A549 (cell line): ENCODE data around the gene CSNK2A1. TPM values are rescaled to one million over a fixed set of nuclear protein-coding genes. Genes with fewer than 3 reads are reported as not detected.

Experiments used
- ATAC-seq, 2 experiments: fragments of 200-7000 bp in 1 of 2; fragments of >200 bp in 1 of 2; cut with Nextera tagmentation in 1 of 2; cut with Tn5 transposase in 1 of 2; 3 replicates each; pipeline versions ENCODE4 v1.8.0 to v1.9.1; 2018 to 2020; ENCODE audit warnings: mild to moderate bottlenecking in 1 of 2, moderate library complexity in 1 of 2
- CTCF ChIA-PET: fragments of 300-600 bp; sonication (Branson Sonifier 250); formaldehyde crosslinking; extraction: SDS; loops from one replicate; lab custom pipeline; 2021; ENCODE audit warnings: antibody characterized with exemption, inconsistent platforms; lab: Yijun Ruan, JAX
- POLR2A ChIA-PET: fragments of 350-600 bp; formaldehyde crosslinking; extraction: SDS; loops from one replicate; lab custom pipeline; 2021; ENCODE audit warnings: antibody characterized with exemption, inconsistent platforms; lab: Yijun Ruan, JAX
- DNase-seq, 2 experiments: peaks; one replicate each; pipeline versions ENCODE4 v3.0.0 to v3.0.0-alpha.2; 2011 to 2016; ENCODE audit warnings: low read depth in 1 of 2, low spot score in 1 of 2
- FAIRE-seq: peaks from 2 replicates; lab custom pipeline; 2011; peaks lifted over from hg19 to GRCh38; lab: Jason Lieb, UNC
- H3K27ac ChIP-seq, 2 experiments: fragments of >200 bp; sonication (Bioruptor Twin); formaldehyde crosslinking; 3 replicates each; pipeline ENCODE4 v1.5.1; 2016 to 2017
- H3K4me1 ChIP-seq: fragments of >200 bp; sonication (Bioruptor Twin); formaldehyde crosslinking; 3 replicates; pipeline ENCODE4 v1.6.1; 2016
- H3K4me2 ChIP-seq: fragments of >200 bp; sonication (Bioruptor Twin); formaldehyde crosslinking; 3 replicates; pipeline ENCODE4 v1.6.1; 2016
- H3K4me3 ChIP-seq: fragments of >200 bp; sonication (Bioruptor Twin); formaldehyde crosslinking; 3 replicates; pipeline ENCODE4 v1.5.1; 2016
- H3K9me3 ChIP-seq: fragments of >200 bp; sonication (Bioruptor Twin); formaldehyde crosslinking; 3 replicates; pipeline ENCODE4 v1.6.1; 2016
- CHD4 ChIP-seq: fragments of 200-600 bp; sonication (generic); IDR thresholded peaks from 2 replicates; pipeline ENCODE4 v1.6.1; 2016; ENCODE audit warnings: antibody characterized with exemption, mild to moderate bottlenecking, borderline replicate concordance
- EP300 ChIP-seq, 2 experiments: fragments of >200 bp; sonication (Bioruptor Twin); formaldehyde crosslinking; IDR thresholded peaks; 2 replicates in 1 of 2; 3 replicates in 1 of 2; pipeline ENCODE4 v1.6.1; 2016 to 2017
- FOSB ChIP-seq: fragments of 250-450 bp; sonication (Bioruptor Pico); IDR thresholded peaks from 2 replicates; pipeline ENCODE4 v1.5.0; 2020; ENCODE audit warnings: mild to moderate bottlenecking, moderate library complexity
- HDAC2 ChIP-seq: fragments of 200-600 bp; sonication (generic); IDR thresholded peaks from 2 replicates; pipeline ENCODE4 v1.6.1; 2016
- HOXB13 ChIP-seq: fragments of 250-450 bp; sonication (Bioruptor Pico); IDR thresholded peaks from 2 replicates; pipeline ENCODE4 v1.5.0; 2020; ENCODE audit warnings: low read depth, mild to moderate bottlenecking, moderate library complexity
- JUN ChIP-seq, 2 experiments: fragments of >200 bp; sonication (Bioruptor Twin); formaldehyde crosslinking; IDR thresholded peaks; 2 replicates in 1 of 2; 3 replicates in 1 of 2; pipeline ENCODE4 v1.6.1; 2016 to 2017
- MAFK ChIP-seq: fragments of 450-650 bp; IDR thresholded peaks from 2 replicates; pipeline ENCODE4 v1.6.1; 2014; ENCODE audit not compliant: partially characterized antibody
- MAX ChIP-seq: IDR thresholded peaks from 2 replicates; pipeline ENCODE4 v1.6.1; 2012
- MAZ ChIP-seq: fragments of 150-350 bp; IDR thresholded peaks from 2 replicates; pipeline ENCODE4 v1.6.1; 2014; ENCODE audit warnings: antibody characterized with exemption, low read depth, low read length, borderline replicate concordance
- MYC ChIP-seq: IDR thresholded peaks from 2 replicates; pipeline ENCODE4 v1.6.1; 2012; ENCODE audit warnings: mild to moderate bottlenecking, inconsistent platforms, low read length, improper control_type of control experiment, borderline replicate concordance
- NFE2L2 ChIP-seq: fragments of 150-350 bp; conservative IDR thresholded peaks from 2 replicates; pipeline ENCODE4 v1.6.1; 2014; ENCODE audit warnings: low read length
- RARB ChIP-seq: fragments of 250-450 bp; sonication (Bioruptor Pico); IDR thresholded peaks from 2 replicates; pipeline ENCODE4 v1.8.0; 2021; ENCODE audit warnings: mild to moderate bottlenecking, moderate library complexity
- RFX5 ChIP-seq: fragments of 450-650 bp; IDR thresholded peaks from 2 replicates; pipeline ENCODE4 v1.7.1; 2014; ENCODE audit warnings: antibody characterized with exemption, mild to moderate bottlenecking, moderate library complexity
- TP53 ChIP-seq: fragments of 250-450 bp; sonication (Bioruptor Pico); IDR thresholded peaks from 2 replicates; pipeline ENCODE4 v1.5.0; 2021; ENCODE audit warnings: mild to moderate bottlenecking, moderate library complexity
- ZFP36 ChIP-seq: fragments of 450-650 bp; IDR thresholded peaks from 2 replicates; pipeline ENCODE4 v1.6.1; 2014; ENCODE audit warnings: borderline replicate concordance; ENCODE audit not compliant: partially characterized antibody
- ZNF302 ChIP-seq: fragments of 250-450 bp; sonication (Bioruptor Pico); IDR thresholded peaks from 2 replicates; pipeline ENCODE4 v1.9.0; 2021; ENCODE audit warnings: inconsistent platforms, mild to moderate bottlenecking, moderate library complexity
- WGBS: methylation state at CpG from one replicate; pipeline ENCODE4 v1.1.6; 2017; ENCODE audit errors: missing lambda C conversion rate; 5-methylcytosine and 5-hydroxymethylcytosine counted together
- polyA plus RNA-seq, 4 experiments: library from polyadenylated mRNA; depleted of rRNA in 3 of 4; stranded (reverse); fragments of >200 nt; fragmentation: RNase III in 1 of 4; extraction: RNeasy Plus Mini Kit Qiagen cat#74134 plus additional on column Dnase treatment in 1 of 4; gene quantifications; 2 replicates in 3 of 4; 3 replicates in 1 of 4; pipeline ENCODE4 v1.2.3, GENCODE V29; 2011 to 2017

CSNK2A1 gene
- polyA plus RNA-seq, 2 of the 4 experiments (the other 2 are of a cell fraction) = 157 to 306 TPM

GRCh38 chr20:440148-440547 lies 103.4 kb downstream of the CSNK2A1 start:
- FAIRE-seq (no peak), ATAC-seq (no peak), DNase-seq (no peak)
- Histone ChIP-seq H3K4me2 (no peak overlapping the region), H3K27ac (no peak overlapping the region), H3K4me1 (peaks cover 11% of the 10 kb centered on the region), H3K4me3 (no peak overlapping the region), H3K9me3 (no peaks in the 10 kb centered on the region)
- TF ChIP-seq MAX = no peak
- TF ChIP-seq RFX5 = no peak
- TF ChIP-seq ZNF302 (CRISPR knock-in tag) = no peak
- TF ChIP-seq HOXB13 (CRISPR knock-in tag) = no peak
- no peak for TF ChIP-seq MYC
- POLR2A ChIA-PET = no interaction called here
- CTCF ChIA-PET = interaction anchor here (1.5 to 28.5 kb wide), 5 partner anchors 10 to 110 kb away, joined by 4 to 1229 read pairs (median 7); partner anchors contain the start of genes NRSN2 and TRIB3
- WGBS = 88% methylated on average over 7 of the region's 7 CpGs

GRCh38 chr20:438571-439469 lies 104.8 kb downstream of the CSNK2A1 start:
- no peak overlapping the region for H3K27ac ChIP-seq
- no peak overlapping the region for H3K4me2 ChIP-seq
- no peak for DNase-seq
- FAIRE-seq = no peak
- ChIA-PET POLR2A (no interaction called here), CTCF (interaction anchor here (0.6 to 28.5 kb wide), 9 partner anchors 9 to 286 kb away, joined by 3 to 1229 read pairs (median 4); partner anchors contain the start of genes NRSN2 and TRIB3)
- TF ChIP-seq RARB (CRISPR knock-in tag) (no peak), FOSB (CRISPR knock-in tag) (no peak), NFE2L2 (no peak), ZFP36 (no peak), HDAC2 (no peak), MAFK (no peak)
- 95% methylated on average over 18 of the region's 18 CpGs for WGBS
- ATAC-seq = no peak
- no peak overlapping the region for H3K4me3 ChIP-seq
- H3K4me1 ChIP-seq = peaks cover 1% of the 10 kb centered on the region; the same call in 1 of the 3 replicates
- H3K9me3 ChIP-seq = no peaks in the 10 kb centered on the region

GRCh38 chr20:437787-438486 lies 105.7 kb downstream of the CSNK2A1 start:
- 83% methylated on average over 6 of the region's 6 CpGs for WGBS
- FAIRE-seq = no peak
- POLR2A ChIA-PET = interaction anchor here (2.2 kb wide), 1 partner anchor 30 kb away, joined by 7 read pairs; the partner anchor contains the start of gene RBCK1
- no peak for DNase-seq
- CTCF ChIA-PET = interaction anchor here (1.3 to 28.5 kb wide), 6 partner anchors 8 to 69 kb away, joined by 3 to 1229 read pairs (median 4); partner anchors contain the start of genes NRSN2 and TRIB3
- TF ChIP-seq JUN (IDR thresholded peaks at IDR 0.05) (no peak), MAX (no peak), TP53 (no peak), EP300 (IDR thresholded peaks at IDR 0.05) (no peak)
- H3K4me3 ChIP-seq = no peak overlapping the region
- ATAC-seq = no peak
- H3K9me3 ChIP-seq = no peaks in the 10 kb centered on the region
- H3K27ac ChIP-seq = no peak overlapping the region
- H3K4me1 ChIP-seq = peaks cover 5% of the 10 kb centered on the region; the same call in 1 of the 3 replicates
- H3K4me2 ChIP-seq = no peak overlapping the region

- Histone ChIP-seq H3K9me3 (no peaks in the 10 kb centered on the region), H3K27ac (no peak overlapping the region), H3K4me1 (peaks cover 7% of the 10 kb centered on the region; the same call in 2 of the 3 replicates), H3K4me3 (no peak overlapping the region), H3K4me2 (no peak overlapping the region)
- TF ChIP-seq MAZ (no peak), CHD4 (no peak), MAFK (peak; percentile 8)
- FAIRE-seq (no peak), ATAC-seq (no peak), DNase-seq (no peak)
- ChIA-PET CTCF (interaction anchor here (1.3 to 28.5 kb wide), 5 partner anchors 8 to 68 kb away, joined by 3 to 1229 read pairs (median 4); partner anchors contain the start of genes NRSN2 and TRIB3), POLR2A (interaction anchor here (2.2 kb wide), 1 partner anchor 29 kb away, joined by 7 read pairs; the partner anchor contains the start of gene RBCK1)
- 95% methylated on average over 5 of the region's 5 CpGs for WGBS
Measured at GRCh38 chr20:436476-436875, 107.1 kb downstream of the CSNK2A1 start.
